Stomach (tissue), 9 donors: ENCODE measurements around the gene FGFR2. TPM values are rescaled to one million over a fixed set of nuclear protein-coding genes. Genes with fewer than 3 reads are reported as not detected.

Source experiments
- DNase-seq, 2 donors: peaks; one replicate each; pipeline versions ENCODE4 v3.0.0 to v3.0.0-alpha.2; 2013 to 2019
- H3K27ac ChIP-seq, 5 donors: fragments of 200-600 bp in 4 of 5; sonication (generic) in 4 of 5; one replicate each; pipeline ENCODE4 v1.5.1; 2013 to 2019; ENCODE audit warnings: mild to moderate bottlenecking in 1 of 5, moderate library complexity in 1 of 5
- H3K27me3 ChIP-seq, 3 donors: fragments of 200-600 bp; sonication (generic); one replicate each; pipeline ENCODE4 v1.5.1; 2017 to 2019; ENCODE audit warnings: mixed run types in 1 of 3
- H3K36me3 ChIP-seq, 4 donors: fragments of 200-600 bp; sonication (generic); 1 replicate in 3 of 4; 2 replicates in 1 of 4; pipeline ENCODE4 v1.5.1; 2016 to 2019
- H3K4me1 ChIP-seq, 4 donors: fragments of 200-600 bp; sonication (generic); one replicate each; pipeline ENCODE4 v1.5.1; 2016 to 2019
- H3K4me3 ChIP-seq, 4 donors: fragments of 200-600 bp; sonication (generic) in 3 of 4; one replicate each; pipeline ENCODE4 v1.5.1; 2016 to 2019; ENCODE audit warnings: mild to moderate bottlenecking in 1 of 4
- H3K9me3 ChIP-seq, 4 donors: fragments of 200-600 bp; sonication (generic); one replicate each; pipeline ENCODE4 v1.5.1; 2016 to 2019
- CTCF ChIP-seq, 7 experiments: fragments of 450-650 bp in 4 of 7; fragments of 200-600 bp in 3 of 7; sonication (generic) in 3 of 7; IDR thresholded peaks; one replicate each; pipeline ENCODE4 v1.5.1; 2016 to 2019; ENCODE audit warnings: antibody characterized with exemption in 7 of 7, control low read depth in 2 of 7, mild to moderate bottlenecking in 1 of 7
- EP300 ChIP-seq: sonication (generic); formaldehyde crosslinking; IDR thresholded peaks from one replicate; pipeline ENCODE4 v1.6.1; 2017; ENCODE audit warnings: antibody characterized with exemption
- POLR2A ChIP-seq, 4 donors: fragments of 450-650 bp; IDR thresholded peaks; one replicate each; pipeline ENCODE4 v1.6.1; 2016; ENCODE audit warnings: antibody characterized with exemption in 4 of 4, control low read depth in 2 of 4, mild to moderate bottlenecking in 1 of 4, moderate library complexity in 1 of 4
- POLR2AphosphoS5 ChIP-seq, 3 donors: sonication (generic); formaldehyde crosslinking; IDR thresholded peaks; one replicate each; pipeline ENCODE4 v1.6.1; 2016; ENCODE audit warnings: antibody characterized with exemption in 3 of 3
- WGBS, 5 donors: extraction: QIAGEN DNeasy Blood & Tissue Kit in 3 of 5; methylation state at CpG; one replicate each; pipeline versions ENCODE4 v1.1.5 to v1.1.7; 2013 to 2018; 5-methylcytosine and 5-hydroxymethylcytosine counted together
- intact Hi-C: fragments of 100-400 bp; cut with DNase I; formaldehyde crosslinking; loops from one replicate; pipeline ENCODE4 v1.15.1; 2023; ENCODE audit warnings: low total_unique reads
- polyA plus RNA-seq, 3 donors: library from polyadenylated mRNA; stranded (reverse); fragments of 200-250 nt; gene quantifications; one replicate each; pipeline ENCODE4 v1.2.3, GENCODE V29; 2013
- total RNA-seq, 5 donors: library from RNA; depleted of rRNA; stranded (reverse); fragments of >200 nt; gene quantifications; one replicate each; pipeline versions ENCODE4 v1.1.0 to v1.2.3, GENCODE V29; 2014 to 2016
- donor health status: healthy with polysubstance abuse.
- donor health status: Bipolar disorder and iron deficiency.
- donor health status: healthy.

Gene FGFR2
- total and polyA plus RNA-seq, 8 donors, result 3.9 to 170 (median 18.1) TPM

GRCh38 chr10:121440461-121440860 is 157.8 kb downstream of the FGFR2 start:
- TF ChIP-seq CTCF (IDR thresholded peaks at IDR 0.05) (no peak), POLR2A (IDR thresholded peaks at IDR 0.05) (no peak), POLR2AphosphoS5 (IDR thresholded peaks at IDR 0.05) (no peak), EP300 (no peak)
- no peak for DNase-seq
- no peaks in the 10 kb centered on the region for H3K27me3 ChIP-seq
- H3K27ac ChIP-seq, result no peak overlapping the region
- H3K36me3 ChIP-seq, result no peaks in the 10 kb centered on the region
- peaks cover 14 to 22% (median 18%) of the 10 kb centered on the region in 4 donors for H3K4me1 ChIP-seq
- H3K4me3 ChIP-seq, result no peak overlapping the region
- 96 to 100% (median 98%) methylated on average over 2 of the region's 2 CpGs for WGBS, 5 donors
- intact Hi-C loops, result no loop called here
- no peaks in the 10 kb centered on the region for H3K9me3 ChIP-seq

- H3K36me3 ChIP-seq, result no peaks in the 10 kb centered on the region
- intact Hi-C loops, result no loop called here
- H3K27me3 ChIP-seq, result peaks cover 0 to 1% (median 0%) of the 10 kb centered on the region in 3 donors
- no peaks in the 10 kb centered on the region for H3K9me3 ChIP-seq
- peaks cover 14 to 22% (median 18%) of the 10 kb centered on the region in 4 donors for H3K4me1 ChIP-seq
- no peak overlapping the region for H3K4me3 ChIP-seq
- no peak for DNase-seq
- WGBS, 5 donors, result 88 to 100% (median 96%) methylated on average over 2 of the region's 2 CpGs
- no peak for TF ChIP-seq POLR2AphosphoS5 (IDR thresholded peaks at IDR 0.05)
- no peak for TF ChIP-seq EP300
- TF ChIP-seq POLR2A (IDR thresholded peaks at IDR 0.05), result no peak
- TF ChIP-seq CTCF (IDR thresholded peaks at IDR 0.05), result no peak
- no peak overlapping the region for H3K27ac ChIP-seq
Observed at GRCh38 chr10:121438333-121438732, 159.9 kb downstream of the FGFR2 start.

- H3K9me3 ChIP-seq, result no peaks in the 10 kb centered on the region
- H3K4me3 ChIP-seq, result no peak overlapping the region
- intact Hi-C loops, result no loop called here
- TF ChIP-seq POLR2AphosphoS5 (IDR thresholded peaks at IDR 0.05) (no peak), POLR2A (IDR thresholded peaks at IDR 0.05) (no peak), EP300 (no peak), CTCF (IDR thresholded peaks at IDR 0.05) (no peak)
- H3K27ac ChIP-seq, result peak overlapping the region in 2 of 5 donors; percentile 20 to 43
- DNase-seq, result peak; percentile 27 to 49
- 23 to 47% (median 29%) methylated on average over 4 of the region's 4 CpGs for WGBS, 5 donors
- peaks cover 0 to 8% (median 0%) of the 10 kb centered on the region in 3 donors for H3K27me3 ChIP-seq
- peaks cover 14 to 22% (median 18%) of the 10 kb centered on the region in 4 donors for H3K4me1 ChIP-seq
- H3K36me3 ChIP-seq, result no peaks in the 10 kb centered on the region
Observed at GRCh38 chr10:121437596-121437995, 160.6 kb downstream of the FGFR2 start.

DNA sequence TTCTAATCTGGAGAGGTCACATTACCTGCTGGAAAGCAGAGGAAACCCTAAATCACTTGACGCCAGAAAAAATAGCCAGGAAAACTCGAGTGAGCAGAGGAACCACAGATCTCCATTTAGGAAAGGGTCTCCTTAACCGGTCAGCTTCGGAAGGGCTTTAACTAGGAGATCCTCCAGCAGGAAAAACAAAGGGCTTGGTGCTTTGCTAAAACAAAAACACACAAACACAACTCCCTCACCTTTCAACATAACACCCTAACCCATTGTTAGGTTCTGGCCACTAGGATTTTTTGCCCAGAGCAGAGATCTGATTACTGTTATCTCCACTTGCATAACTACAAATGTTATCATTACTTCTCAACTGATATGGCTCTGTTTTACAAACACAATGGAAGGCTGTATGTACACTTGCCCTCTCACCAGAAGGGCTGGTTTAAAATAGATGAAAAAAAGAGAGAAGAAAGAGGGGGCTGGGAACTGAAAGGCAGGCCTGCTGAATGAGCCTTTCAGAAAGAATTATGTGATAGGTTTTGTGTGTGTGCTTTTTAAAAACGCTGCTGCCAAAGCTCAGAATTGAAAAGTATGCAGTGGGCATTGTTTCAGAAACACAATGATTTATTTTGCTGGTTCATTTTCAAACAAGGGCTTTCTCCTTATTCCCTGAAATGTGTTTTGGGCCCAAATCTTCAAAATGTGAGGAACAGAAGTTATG is 161.5 kb downstream of the FGFR2 start:
- H3K27ac ChIP-seq, result peak overlapping the region in 1 of 5 donors; percentile 56
- H3K27me3 ChIP-seq, result peaks cover 0 to 15% (median 0%) of the 10 kb centered on the region in 3 donors
- 15 to 39% (median 35%) methylated on average over 5 of the region's 5 CpGs for WGBS, 5 donors
- intact Hi-C loops, result no loop called here
- no peaks in the 10 kb centered on the region for H3K36me3 ChIP-seq
- no peak overlapping the region for H3K4me3 ChIP-seq
- H3K4me1 ChIP-seq, result peaks cover 14 to 22% (median 18%) of the 10 kb centered on the region in 4 donors
- peak in 1 of 2 donors; percentile 61 for DNase-seq
- no peaks in the 10 kb centered on the region for H3K9me3 ChIP-seq
- TF ChIP-seq POLR2A (IDR thresholded peaks at IDR 0.05) (no peak), POLR2AphosphoS5 (IDR thresholded peaks at IDR 0.05) (peak in 2 of 3 donors; percentile 55 to 75), EP300 (no peak), CTCF (IDR thresholded peaks at IDR 0.05) (peak in 2 of 7 experiments; percentile 8)
